AG04449 (cell line): ENCODE measurements around the gene TAPBP.

Experiments used
- CTCF ChIA-PET: fragments of 350-600 bp; formaldehyde crosslinking; extraction: SDS; loops from one replicate; lab custom pipeline; 2021; ENCODE audit warnings: antibody characterized with exemption; lab: Yijun Ruan, JAX
- POLR2A ChIA-PET: fragments of 400-600, 350-600 bp; formaldehyde crosslinking; extraction: SDS; loops from one replicate; lab custom pipeline; 2020; ENCODE audit warnings: antibody characterized with exemption, inconsistent platforms; lab: Yijun Ruan, JAX
- DNase-seq: peaks from one replicate; pipeline ENCODE4 v3.0.0-alpha.2; 2010; ENCODE audit warnings: low read depth, low spot score
- H3K4me3 ChIP-seq: 2 replicates; pipeline ENCODE4 v1.5.1; 2011; ENCODE audit warnings: low read depth, mild to moderate bottlenecking, control low read depth, low read length
- CTCF ChIP-seq: IDR thresholded peaks from one replicate; pipeline ENCODE4 v1.5.1; 2011; ENCODE audit warnings: mild to moderate bottlenecking, moderate library complexity, low read length, control low read depth, inconsistent platforms; ENCODE audit not compliant: insufficient read depth; ENCODE audit errors: missing control alignments

Gene TAPBP

GRCh38 chr6:33254591-33254990 lies 59.3 kb downstream of the TAPBP start:
- CTCF ChIA-PET = interaction anchor here (0.7 to 1.4 kb wide), 3 partner anchors 16 to 121 kb away, joined by 3 to 5 read pairs (median 4); partner anchors contain the start of gene RGL2
- no peak for TF ChIP-seq CTCF
- POLR2A ChIA-PET = interaction anchor here (0.9 kb wide), 1 partner anchor 17 kb away, joined by 3 read pairs; the partner anchor contains the start of genes RPS18 and VPS52

GRCh38 chr6:33252759-33253158 lies 61.1 kb downstream of the TAPBP start:
- no peak overlapping the region for H3K4me3 ChIP-seq
- CTCF ChIA-PET = interaction anchor here (0.6 to 1.3 kb wide), 2 partner anchors 11 to 409 kb away, joined by 3 to 4 read pairs; no protein-coding TSS in a partner anchor
- TF ChIP-seq CTCF = no peak
- no peak for DNase-seq
- POLR2A ChIA-PET = no interaction called here

More at GRCh38 chr6:33254591-33254990, 59.3 kb downstream of the TAPBP start:
- no peak overlapping the region for H3K4me3 ChIP-seq
- no peak for DNase-seq

- ChIA-PET POLR2A (interaction anchor here (0.7 to 6.2 kb wide), 6 partner anchors 9 to 280 kb away, joined by 3 to 70 read pairs (median 12); partner anchors contain the start of genes B3GALT4, PFDN6, RING1 and RPS18), CTCF (interaction anchor here (1.1 to 5.3 kb wide), 7 partner anchors 9 to 103 kb away, joined by 3 to 36 read pairs (median 12); partner anchors contain the start of genes RING1, RPS18 and VPS52)
- DNase-seq = no peak
- no peak for TF ChIP-seq CTCF
- H3K4me3 ChIP-seq = no peak overlapping the region
Measured at GRCh38 chr6:33251395-33252012, 62.4 kb downstream of the TAPBP start.

GRCh38 chr6:33250731-33251130 lies 63.1 kb downstream of the TAPBP start:
- POLR2A ChIA-PET = interaction anchor here (0.6 to 6.2 kb wide), 8 partner anchors 10 to 296 kb away, joined by 3 to 70 read pairs (median 14); partner anchors contain the start of genes B3GALT4, PFDN6, RING1 and RPS18
- H3K4me3 ChIP-seq = no peak overlapping the region; the same call in 1 of the 2 replicates
- CTCF ChIA-PET = interaction anchor here (0.6 to 5.3 kb wide), 7 partner anchors 11 to 366 kb away, joined by 3 to 36 read pairs (median 12); partner anchors contain the start of genes RING1, RPS18 and VPS52
- DNase-seq = no peak
- TF ChIP-seq CTCF = no peak

GRCh38 chr6:33249732-33250630 lies 63.9 kb downstream of the TAPBP start:
- CTCF ChIA-PET = interaction anchor here (0.6 to 5.9 kb wide), 16 partner anchors 9 to 365 kb away, joined by 3 to 91 read pairs (median 6); partner anchors contain the start of genes RING1, RPS18 and VPS52
- H3K4me3 ChIP-seq = peak overlapping the region; percentile 81
- DNase-seq = peak; percentile 58
- TF ChIP-seq CTCF = no peak
- POLR2A ChIA-PET = interaction anchor here (1.0 to 6.2 kb wide), 9 partner anchors 10 to 278 kb away, joined by 4 to 70 read pairs (median 11); partner anchors contain the start of genes B3GALT4, HSD17B8, RING1 and RPS18
